ENCODE results near the gene TRPV6.

Gene TRPV6

DNA sequence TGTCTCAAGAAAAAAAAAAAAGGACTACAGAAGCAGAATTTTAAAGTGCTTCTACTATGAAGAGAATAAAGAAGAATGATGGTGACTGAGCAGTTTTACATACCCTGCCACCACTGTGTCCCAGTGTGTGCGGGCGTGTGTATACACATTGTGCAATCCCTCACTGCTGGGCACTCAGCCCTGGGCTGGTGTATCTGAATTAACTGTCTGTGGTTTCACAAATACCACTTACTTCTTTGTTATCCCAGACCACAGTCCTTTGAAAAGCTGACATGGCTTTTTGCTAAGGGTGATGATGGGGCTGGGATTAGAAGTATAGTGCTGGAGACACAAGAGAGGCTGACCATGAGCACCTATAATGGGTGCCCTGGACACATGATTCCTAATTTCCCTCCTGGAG, 21.1 kb upstream of the TRPV6 start:
- DNase-seq = no peak

DNA sequence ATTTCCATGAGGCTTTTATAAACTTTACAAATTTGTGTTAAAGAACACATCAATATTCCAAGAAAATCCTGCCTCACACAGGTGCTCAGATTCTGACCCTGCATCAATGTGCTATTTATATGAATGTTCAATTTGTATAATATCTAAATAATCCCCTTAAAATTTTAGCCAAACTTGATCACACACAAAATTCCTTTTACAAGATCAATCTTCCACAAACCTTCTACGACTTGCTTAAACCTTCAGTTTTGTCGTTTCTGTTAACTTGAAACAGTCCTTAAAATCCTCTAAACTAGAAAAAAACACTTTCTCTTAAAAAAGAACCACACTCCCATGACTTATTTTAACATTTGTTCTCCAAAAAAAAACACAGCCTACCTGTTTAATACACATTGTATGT, 20.2 kb upstream of the TRPV6 start:
- no peak for DNase-seq

DNA sequence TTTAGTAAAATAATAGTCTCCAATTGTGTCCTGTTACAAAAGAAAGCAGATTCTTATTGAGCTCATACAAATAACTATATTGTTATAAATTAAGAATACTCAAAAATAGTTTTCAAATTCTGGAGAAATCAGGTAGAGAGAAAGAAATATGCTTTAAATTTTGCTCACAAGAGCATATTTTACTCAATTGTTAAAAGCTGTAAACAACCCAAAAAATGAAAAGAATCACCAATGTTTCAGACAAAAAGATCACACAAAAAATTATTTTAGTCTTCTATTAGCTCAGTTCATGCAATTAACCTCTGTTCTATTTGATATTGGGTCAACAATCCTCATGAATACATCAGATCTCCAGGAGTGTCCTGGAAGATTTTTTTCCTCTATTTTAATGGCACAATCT, 18.6 kb upstream of the TRPV6 start:
- DNase-seq = no peak

DNA sequence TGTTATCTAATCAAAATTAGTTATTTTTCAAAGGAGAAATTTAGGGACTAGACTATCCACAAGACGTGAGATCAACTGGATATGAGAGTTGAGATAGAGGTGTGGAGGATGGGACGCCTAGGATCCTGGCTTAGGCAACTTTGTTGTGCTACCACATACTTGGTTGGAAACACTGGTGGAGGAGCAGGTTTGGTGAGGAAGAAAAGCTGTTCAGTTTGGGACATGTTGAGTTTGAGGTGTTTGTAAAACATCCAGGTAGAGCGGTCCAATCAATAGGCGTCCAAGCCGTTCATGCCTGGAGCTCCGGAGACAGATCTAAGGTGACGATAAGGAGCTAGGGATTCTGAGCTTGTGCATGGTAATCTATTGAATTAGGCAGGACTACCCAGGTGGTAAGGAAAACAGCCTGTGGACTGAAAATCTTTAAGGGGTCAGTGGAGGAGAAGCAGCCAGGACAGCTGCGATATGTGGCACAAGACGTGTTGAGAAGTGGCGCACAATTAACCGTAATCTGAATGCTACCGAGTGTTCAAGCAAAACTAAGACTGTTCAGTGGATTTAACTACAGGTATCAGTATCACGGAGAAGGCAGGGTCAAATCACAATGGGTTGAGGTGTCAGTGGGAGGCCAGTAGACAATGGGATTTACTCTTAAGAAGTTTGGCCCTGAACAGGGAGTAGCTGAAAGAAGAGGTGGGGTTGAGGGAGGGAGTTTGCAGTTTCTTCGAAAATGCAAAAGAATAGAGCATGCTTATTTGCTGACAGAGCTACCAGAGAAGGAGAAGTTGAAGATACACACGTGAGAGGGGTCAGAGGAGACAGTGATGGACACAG, 16.1 kb upstream of the TRPV6 start:
- no peak for DNase-seq

DNA sequence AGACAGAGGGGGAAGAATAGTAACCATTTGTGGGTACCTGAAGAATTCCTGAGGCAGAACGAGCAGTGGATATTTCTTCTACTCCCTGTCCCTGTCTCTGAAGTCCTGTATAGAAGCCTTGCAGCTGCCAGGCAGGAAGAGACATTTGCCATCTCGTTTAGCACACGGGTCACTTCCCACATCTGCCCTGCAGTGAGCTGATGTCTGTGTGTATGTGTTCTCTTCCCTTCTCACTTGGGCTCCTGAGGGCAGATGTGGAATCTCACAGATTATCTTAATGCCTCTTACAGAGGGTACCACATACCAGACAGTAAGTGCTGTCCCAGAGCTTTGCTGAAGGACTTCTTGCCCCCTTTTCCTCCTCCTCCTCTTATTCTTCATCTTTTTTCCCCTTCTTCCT, 14.1 kb upstream of the TRPV6 start:
- DNase-seq = no peak

DNA sequence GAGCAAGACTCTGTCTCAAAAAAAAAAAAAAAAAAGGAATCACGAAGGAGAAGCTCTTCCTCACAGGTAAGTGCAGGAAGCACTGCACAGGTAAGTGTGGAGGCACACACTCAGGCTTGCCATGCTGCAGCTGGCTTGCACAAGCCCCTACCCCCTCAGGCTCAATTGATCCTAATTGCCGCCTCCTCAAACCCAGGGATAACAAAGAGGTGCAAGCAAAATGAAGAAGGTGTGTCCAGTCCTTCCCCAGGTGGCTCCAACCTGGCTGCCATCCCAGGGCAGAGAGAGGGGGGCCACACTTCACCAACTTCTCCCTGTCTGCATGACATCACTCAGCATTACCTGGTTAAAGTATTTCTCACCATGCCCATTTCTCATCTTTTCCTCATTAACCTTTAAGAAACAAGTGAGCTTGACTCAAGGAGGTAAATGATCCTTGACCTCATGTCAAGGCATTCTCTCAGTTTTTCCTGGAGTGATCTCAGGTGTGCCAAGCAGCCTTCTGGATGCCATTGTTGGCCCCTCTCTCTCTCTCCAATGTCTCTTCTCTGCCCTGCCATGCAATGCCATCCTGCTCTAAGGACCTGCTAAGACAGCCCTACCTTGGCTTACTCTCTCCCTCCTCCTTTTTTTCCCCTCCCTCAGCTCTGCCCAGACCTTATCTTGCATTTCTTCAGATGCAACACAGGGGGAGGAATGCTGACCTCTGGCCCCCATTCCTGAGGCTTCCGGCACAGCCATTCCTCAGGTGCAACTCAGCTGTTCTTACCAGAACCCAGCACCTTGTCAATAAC, 13.0 kb upstream of the TRPV6 start:
- DNase-seq = no peak

DNA sequence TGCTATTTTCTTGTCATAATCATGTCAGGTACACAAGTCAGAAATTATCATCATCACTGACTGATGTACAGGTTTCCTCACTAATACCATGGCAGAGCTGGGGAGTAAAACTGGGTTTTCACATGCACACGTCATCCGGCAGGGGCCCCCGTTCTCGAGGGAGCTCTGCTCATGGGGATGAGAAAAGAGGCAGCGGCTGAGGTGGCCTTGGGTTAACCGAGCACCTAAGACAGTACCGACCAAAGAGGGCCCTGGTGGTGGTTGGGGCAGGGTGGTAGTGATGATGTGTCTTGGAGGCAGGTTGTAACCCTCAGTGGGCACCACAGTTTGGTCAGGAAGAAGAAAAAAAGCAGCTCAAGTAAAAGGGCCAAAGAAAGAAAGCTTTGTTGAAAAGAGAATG, 12.1 kb upstream of the TRPV6 start:
- no peak for DNase-seq

DNA sequence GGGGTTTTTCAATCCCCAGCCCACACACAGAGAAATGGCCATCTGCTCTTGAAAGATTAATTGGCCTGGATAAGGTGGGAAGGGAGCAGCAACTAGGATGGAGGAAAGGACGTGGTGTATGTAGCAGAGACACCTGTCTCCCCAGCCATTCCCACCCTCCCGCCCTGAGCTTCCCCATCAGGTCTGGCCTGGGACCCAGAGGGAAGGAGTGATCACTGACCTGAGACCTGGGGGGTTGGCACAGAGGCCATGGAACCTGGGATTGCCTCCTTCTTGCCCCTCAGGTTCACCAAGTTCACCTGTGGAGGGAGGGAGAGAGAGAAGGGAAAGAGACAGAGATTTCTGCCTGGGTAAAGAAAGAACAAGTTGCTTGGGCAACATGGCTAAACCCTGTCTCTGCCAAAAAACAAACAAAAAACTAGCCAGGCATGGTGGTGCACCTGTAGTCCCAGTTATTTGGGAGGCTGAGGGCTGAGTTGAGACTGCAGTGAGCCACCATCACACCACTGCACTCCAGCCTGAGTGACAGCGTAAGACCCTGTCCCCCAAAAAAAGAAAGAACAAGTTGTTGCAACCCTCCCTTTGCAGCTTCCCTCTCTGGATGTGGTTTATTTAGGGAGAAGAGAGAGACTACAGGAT, 11.3 kb upstream of the TRPV6 start:
- DNase-seq = no peak

DNA sequence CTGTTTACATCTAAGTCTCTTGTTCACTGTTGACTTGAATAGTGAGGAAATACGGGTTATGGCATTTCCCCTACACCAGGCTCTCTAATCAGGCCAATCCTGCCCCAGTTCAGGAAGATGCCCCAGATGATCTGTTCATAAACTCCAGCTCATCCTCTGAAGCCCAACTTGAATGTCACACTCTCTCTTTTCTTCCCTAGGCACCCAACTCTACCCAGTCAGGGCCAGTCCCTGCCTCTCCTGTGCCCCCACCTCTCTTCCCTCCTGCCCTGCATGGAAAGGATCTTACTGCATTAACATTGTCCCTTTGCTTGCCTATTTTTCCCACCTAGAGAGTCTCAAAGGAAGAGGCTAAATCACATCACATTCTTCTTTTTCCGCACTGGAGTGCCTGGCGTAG, 10.6 kb upstream of the TRPV6 start:
- no peak for DNase-seq

DNA sequence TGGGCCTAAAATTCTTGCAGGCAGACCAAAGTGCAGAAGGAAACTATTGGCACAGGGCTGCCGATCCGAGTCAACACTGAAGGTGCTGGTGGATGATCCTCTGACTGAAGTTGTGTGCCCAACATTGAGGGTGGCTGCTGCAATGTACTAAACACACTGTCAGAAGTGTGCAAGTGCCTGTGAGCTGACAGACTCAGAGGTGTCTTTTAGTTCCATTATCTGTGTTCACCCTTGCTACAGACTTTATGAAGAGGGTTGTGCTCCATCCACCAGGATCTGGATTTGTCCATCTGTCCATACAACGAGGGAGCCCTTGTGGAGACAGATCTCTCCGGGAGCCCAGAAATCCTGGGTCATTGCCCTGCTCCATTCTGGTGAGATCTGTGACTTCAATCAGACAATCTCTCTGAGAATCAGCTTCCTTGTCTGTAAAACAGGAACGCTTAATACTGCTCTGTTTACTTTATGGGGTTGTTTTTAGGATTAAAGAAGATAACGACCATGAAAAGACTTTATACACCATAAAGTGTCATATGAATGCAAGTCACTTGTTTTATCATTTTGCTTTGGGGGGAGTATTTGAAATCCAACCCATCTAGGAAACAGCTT, 9.5 kb upstream of the TRPV6 start:
- DNase-seq = no peak

DNA sequence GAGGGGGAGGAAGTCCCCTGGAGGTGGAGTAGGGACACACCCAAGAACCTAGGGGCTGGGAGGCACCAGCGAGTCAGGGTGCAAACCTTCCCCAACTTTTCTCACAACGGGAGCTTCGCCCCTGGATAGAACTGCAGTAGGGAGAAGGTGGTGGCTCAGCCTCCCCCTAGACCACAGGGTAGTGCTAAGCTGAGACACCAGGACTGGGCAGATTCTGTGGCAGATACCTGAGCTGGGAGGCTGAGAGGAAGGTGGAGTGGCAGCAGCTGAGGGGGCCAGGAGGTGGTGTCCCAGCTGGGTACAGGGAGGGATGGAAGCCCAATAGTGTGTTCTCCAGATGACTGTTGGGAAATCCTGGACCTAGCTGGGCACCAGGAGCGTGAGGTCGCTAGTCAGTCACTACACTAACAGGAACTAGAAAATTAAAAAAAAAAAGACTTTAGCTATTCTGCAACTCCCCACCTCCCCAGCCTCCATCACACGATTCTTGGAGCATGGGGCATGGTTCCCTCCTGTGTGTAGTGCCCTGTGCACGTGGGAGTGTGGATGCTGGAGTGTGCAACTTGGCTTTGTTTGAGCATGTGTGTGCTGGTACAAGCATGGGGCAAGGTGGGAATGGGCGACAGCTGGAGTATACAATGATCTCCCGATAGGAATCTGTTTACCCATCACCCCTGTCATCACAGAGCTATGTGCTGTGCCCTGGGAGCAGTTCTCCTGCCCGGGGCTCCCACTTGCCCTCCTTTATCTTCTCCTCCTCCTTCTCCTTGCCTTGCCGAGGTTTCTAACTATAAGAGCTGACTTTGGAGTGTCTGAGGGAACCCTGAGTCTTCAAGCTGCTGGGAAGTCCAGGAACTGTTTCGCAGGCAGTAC, 8.8 kb upstream of the TRPV6 start:
- no peak for DNase-seq

DNA sequence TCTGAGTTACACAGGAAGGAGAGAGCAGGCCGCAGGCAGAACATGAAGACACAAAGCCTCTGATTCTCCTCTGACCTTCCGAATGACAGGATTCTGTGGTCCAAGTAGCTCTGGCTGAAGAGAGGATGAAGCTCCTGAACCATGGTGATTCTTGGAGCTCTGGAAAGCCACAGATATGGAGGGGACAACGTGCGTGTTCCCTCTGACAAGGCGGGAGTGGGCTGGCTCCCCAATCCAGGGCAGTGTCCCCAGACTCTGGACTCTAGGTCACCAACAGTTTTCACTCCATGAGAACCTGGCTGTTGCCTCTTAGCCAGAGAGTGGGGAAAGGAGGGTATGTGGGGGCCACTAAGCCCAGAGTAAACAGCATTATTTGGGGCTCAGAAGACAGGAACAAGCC, 7.4 kb upstream of the TRPV6 start:
- DNase-seq = no peak

DNA sequence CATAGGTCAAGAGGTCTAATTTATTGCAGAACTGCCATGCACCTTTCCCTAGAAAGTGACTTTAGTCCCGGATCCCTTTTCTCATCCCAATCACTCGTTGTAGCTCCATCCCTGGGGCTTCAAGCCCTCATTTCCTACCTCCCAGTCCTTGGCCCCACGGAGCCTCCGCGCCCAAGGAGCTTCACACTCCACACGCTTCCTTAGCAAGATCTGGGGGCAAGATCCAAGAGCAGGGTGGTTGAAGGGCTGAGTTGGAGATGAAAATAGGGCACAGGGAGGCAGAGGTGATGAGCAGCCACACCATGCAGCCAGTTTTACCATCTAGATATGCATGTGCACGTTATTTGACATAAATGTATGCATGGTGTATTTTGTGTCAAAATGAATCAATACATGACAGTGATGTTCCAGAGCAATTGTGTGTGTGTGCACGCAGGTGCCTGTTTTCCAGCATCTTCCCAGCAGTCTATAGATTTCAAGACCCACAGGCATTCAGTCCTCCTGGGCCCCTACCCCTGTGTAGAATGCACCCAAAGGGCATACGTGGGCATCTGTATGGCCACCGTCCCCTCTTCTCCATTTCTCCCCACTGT, 6.0 kb upstream of the TRPV6 start:
- DNase-seq = no peak

DNA sequence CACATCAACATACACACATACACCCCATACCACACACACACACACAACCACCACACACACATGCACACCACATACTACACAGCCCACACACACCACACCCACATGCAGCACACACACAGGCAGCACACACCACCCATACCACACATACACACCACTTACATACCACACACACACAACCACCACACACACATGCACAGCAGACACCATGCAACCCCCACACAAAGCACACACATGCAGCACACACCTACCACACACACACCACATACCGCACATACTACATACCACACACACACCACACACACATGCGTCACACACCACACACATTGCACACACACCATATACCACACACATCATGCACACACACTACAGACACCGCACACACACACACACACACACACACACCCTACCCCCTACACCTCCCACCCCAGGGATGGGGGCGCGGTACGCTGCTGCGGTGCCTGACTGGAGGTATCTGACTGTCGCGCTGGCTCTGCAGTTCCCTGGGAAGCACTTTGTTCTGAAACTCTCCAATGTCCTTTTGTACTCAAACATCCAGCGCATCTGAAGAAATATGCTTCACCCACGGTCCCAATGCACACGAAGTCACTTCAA, 5.4 kb upstream of the TRPV6 start:
- no peak for DNase-seq

DNA sequence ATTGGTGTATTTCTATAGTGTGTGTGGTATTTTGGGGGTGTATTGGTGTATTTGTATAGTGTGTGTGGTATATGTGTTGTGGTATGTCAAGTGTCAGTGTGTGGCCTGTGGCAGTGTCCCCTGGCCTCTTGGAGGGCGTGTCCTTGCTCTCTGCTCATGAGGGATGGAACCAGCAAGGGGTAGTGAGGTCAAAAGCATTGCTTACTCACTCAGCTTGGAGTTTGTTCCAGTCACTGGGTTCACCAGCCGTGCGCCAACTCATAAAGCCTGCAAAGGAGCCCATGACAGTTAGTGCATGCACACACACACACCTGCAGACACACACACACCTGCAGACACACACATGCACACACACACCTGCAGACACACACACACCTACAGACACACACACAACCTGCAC, 4.3 kb upstream of the TRPV6 start:
- DNase-seq = no peak

DNA sequence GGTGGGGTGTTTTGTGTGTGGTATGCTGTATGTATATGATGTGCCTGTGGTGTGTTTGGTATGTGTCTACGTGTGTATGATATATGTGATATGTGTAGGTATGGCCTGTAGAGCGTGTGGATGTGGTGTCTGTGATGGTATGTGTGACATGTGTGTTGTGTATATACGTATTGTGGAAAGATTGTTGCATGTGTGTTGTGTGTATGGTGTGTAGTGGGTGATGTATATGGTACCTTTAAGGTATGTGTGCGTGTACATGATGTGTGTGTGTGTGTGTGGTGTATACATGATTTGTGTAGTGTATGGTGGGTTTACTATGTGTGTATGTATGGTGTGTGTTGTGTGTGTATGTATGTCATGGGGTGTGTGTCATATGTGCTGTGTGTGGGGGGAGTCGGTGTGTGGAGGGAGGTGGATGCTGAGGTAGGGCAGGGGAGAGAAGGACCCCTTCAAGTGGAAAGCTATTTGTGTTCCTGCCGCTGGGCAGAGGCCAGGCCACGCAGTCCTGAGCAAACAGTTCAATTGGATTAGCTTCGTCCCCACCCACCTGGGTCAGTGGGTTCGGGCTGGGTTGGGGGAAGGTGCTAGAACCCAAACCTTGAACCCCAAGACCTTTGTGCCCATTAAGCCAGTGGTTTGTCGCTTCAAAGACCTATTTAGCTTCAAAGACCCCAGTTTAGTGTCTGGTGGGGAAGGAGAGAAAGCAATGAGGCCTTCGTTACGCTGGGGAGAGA, 1.9 kb upstream of the TRPV6 start:
- no peak for DNase-seq

DNA sequence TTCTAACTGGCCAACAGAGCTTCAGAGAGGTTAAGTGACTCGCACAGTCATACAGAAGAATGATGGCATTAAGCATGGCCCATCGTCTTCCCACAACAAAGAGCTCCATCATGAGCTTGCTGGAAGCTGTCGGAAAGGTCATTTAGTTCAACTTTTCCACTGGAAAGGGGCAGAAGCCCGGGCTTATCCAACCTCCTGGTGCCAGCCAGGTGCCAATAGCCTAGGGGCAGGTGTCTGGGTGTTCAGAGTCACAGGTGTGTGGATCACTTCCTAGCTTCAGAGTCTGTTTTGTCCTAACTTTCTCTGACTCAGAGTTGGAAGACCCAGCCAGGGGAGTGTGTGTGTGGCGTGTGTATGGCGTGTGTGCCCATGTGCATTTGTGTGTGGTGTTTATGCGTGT, 1.3 kb upstream of the TRPV6 start:
- no peak for DNase-seq

DNA sequence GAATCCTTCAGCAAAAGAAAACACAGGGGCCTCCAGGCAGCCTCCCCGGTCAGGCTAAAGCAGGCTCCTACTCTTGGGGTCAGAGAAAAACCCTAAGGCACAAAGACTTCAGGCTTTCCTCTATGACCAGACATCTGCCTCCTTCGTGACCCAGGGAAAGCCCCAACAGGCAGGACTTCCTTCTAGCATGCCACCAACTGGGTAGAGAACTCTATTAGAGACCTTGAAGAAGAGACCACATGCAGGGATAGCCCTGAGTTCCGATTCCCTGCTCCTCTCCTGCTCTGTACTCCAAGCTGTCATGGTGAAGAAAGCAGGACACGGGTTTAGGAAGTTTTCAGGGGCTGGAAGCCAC, 1.3 kb downstream of the TRPV6 start:
- DNase-seq = no peak

DNA sequence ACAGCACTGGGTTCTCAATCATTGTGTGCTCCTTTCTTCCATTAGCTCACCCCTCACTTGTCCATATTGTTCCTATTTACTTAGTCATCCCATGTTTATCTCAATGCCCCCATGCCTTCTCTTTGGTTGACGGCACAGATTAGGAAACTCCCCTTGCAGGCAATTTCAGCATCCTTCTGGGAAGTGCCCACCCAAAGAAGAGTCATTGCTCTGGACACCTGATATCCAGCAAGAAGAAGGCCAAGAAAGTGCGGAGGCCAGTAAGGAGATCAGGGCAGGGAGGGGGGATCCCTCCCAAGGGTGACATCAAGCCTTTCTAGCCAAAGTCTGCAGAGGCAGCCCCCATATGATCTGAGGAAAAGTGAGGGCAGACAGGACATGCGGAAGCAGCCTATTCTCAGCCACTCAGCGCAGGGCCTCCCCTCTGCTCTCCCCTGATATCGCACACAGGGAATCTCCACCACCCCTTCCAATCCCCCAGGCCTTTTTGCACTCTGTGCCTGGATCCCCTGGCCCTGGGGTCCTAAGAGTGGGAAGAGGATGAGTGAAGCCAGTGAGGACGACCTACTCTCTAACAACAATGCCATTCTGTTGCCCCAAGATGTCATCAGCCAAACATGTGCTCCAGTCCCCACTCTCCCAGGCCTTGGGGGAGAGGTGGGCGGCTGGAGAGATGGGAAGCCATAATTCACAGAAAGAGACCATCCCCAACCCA, 1.8 kb downstream of the TRPV6 start:
- DNase-seq = no peak

DNA sequence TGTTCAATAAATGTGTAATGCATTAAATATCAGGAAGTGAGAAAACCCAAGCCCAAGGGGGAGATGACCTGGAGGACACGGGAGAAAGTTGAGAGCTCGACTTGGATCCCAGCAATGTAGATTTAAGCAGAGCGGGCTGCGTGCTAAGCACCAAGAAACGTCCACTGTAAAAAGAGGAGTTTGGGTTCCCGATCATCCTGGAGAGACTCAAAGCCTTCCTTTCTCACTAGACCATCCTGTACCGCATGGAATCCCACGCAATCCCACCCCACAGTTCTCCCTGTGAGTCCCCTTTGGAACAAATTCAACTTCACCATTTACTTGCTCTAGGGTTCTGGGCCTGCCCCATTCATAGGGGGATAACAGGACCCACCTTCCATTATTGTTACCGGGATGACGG, 2.4 kb downstream of the TRPV6 start:
- no peak for DNase-seq

DNA sequence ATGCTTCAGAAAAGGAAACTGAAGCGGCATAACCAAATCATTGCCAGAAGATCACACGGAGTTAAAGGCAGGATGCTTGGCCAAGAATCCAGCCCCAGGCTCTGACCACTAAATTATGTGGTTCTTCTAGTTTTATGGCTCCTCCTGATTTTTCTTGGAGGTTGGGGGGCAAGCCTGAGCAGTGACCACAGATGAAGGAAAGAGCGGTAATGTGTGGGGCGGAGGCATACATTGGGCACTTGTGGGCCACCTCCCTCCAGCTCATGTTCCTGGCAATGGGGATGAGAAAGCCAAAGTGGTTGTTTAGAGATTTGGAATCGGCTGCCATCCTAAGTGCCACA, 3.2 kb downstream of the TRPV6 start:
- DNase-seq = no peak

Data from NCI-H187 treated with DMSO at 0.1 percent for 48 hours (cell line).